H9 (cell line): Measurements from ENCODE around the gene PAIP2. TPM values are rescaled to one million over a fixed set of nuclear protein-coding genes. Genes with fewer than 3 reads are reported as not detected.

Experiments used
- DNase-seq: peaks from one replicate; pipeline ENCODE4 v3.0.0-alpha.2; 2017
- H2AFZ ChIP-seq: one replicate; pipeline ENCODE4 v1.6.1; 2013; ENCODE audit warnings: mild to moderate bottlenecking, low read length, control low read depth, moderate library complexity
- H2AK5ac ChIP-seq: 2 replicates; pipeline ENCODE4 v1.6.1; 2013; ENCODE audit warnings: low read length, control low read depth, mixed read lengths; ENCODE audit not compliant: insufficient read length
- H2BK120ac ChIP-seq: one replicate; pipeline ENCODE4 v1.6.1; 2013; ENCODE audit warnings: low read depth, mild to moderate bottlenecking, low read length, control low read depth, inconsistent platforms; ENCODE audit not compliant: poor library complexity, severe bottlenecking
- H2BK12ac ChIP-seq: 2 replicates; pipeline ENCODE4 v1.6.1; 2013; ENCODE audit warnings: low read length, control low read depth, mixed read lengths, low read depth; ENCODE audit not compliant: insufficient read length
- H2BK15ac ChIP-seq: 2 replicates; pipeline ENCODE4 v1.6.1; 2013; ENCODE audit warnings: low read depth, low read length, control low read depth
- H2BK20ac ChIP-seq: one replicate; pipeline ENCODE4 v1.6.1; 2013; ENCODE audit warnings: low read depth, mild to moderate bottlenecking, low read length, control low read depth, inconsistent platforms; ENCODE audit not compliant: poor library complexity, severe bottlenecking
- H2BK5ac ChIP-seq: 2 replicates; pipeline ENCODE4 v1.6.1; 2013; ENCODE audit warnings: low read length, control low read depth, mixed read lengths; ENCODE audit not compliant: insufficient read length
- H3K14ac ChIP-seq: 2 replicates; pipeline ENCODE4 v1.6.1; 2013; ENCODE audit warnings: low read length, control low read depth; ENCODE audit not compliant: insufficient read depth
- H3K18ac ChIP-seq: 2 replicates; pipeline ENCODE4 v1.6.1; 2013; ENCODE audit warnings: low read depth, mild to moderate bottlenecking, mixed read lengths, low read length, control low read depth; ENCODE audit not compliant: insufficient read length
- H3K23ac ChIP-seq: 2 replicates; pipeline ENCODE4 v1.6.1; 2013; ENCODE audit warnings: low read length, control low read depth, mixed read lengths, low read depth; ENCODE audit not compliant: insufficient read length
- H3K23me2 ChIP-seq: 2 replicates; pipeline ENCODE4 v1.6.1; 2013; ENCODE audit warnings: low read depth, mild to moderate bottlenecking, mixed read lengths, low read length, control low read depth; ENCODE audit not compliant: insufficient read length, poor library complexity, severe bottlenecking
- H3K27ac ChIP-seq: 2 replicates; pipeline ENCODE4 v1.5.1; 2013; ENCODE audit warnings: low read length, control low read depth, mixed read lengths, low read depth; ENCODE audit not compliant: insufficient read length
- H3K27me3 ChIP-seq: 2 replicates; pipeline ENCODE4 v1.6.1; 2013; ENCODE audit warnings: low read length, control low read depth, inconsistent platforms; ENCODE audit not compliant: insufficient read depth
- H3K4ac ChIP-seq: 2 replicates; pipeline ENCODE4 v1.6.1; 2013; ENCODE audit warnings: low read depth, mild to moderate bottlenecking, control low read depth, inconsistent platforms, low read length, moderate library complexity
- H3K4me1 ChIP-seq: 2 replicates; pipeline ENCODE4 v1.6.1; 2013; ENCODE audit warnings: low read length, control low read depth, inconsistent platforms; ENCODE audit not compliant: insufficient read depth
- H3K4me2 ChIP-seq: 2 replicates; pipeline ENCODE4 v1.6.1; 2013; ENCODE audit warnings: low read length, control low read depth, mixed read lengths; ENCODE audit not compliant: insufficient read length, insufficient read depth
- H3K56ac ChIP-seq: 2 replicates; pipeline ENCODE4 v1.6.1; 2013; ENCODE audit warnings: low read depth, mild to moderate bottlenecking, mixed read lengths, low read length, control low read depth; ENCODE audit not compliant: insufficient read length
- H3K79me1 ChIP-seq: 2 replicates; pipeline ENCODE4 v1.6.1; 2013; ENCODE audit warnings: low read depth, mild to moderate bottlenecking, moderate library complexity, low read length, control low read depth, inconsistent platforms; ENCODE audit not compliant: insufficient read depth, poor library complexity, severe bottlenecking
- H3K79me2 ChIP-seq: 2 replicates; pipeline ENCODE4 v1.6.1; 2013; ENCODE audit warnings: low read length, control low read depth, inconsistent platforms; ENCODE audit not compliant: insufficient read depth
- H3K9ac ChIP-seq: 2 replicates; pipeline ENCODE4 v1.6.1; 2013; ENCODE audit warnings: low read length, control low read depth, mixed read lengths; ENCODE audit not compliant: insufficient read length; ENCODE audit errors: extremely low read depth
- H3K9me3 ChIP-seq: one replicate; pipeline ENCODE4 v1.6.1; 2013; ENCODE audit warnings: low read depth, low read length, inconsistent platforms; ENCODE audit not compliant: control insufficient read depth
- H3T11ph ChIP-seq: one replicate; pipeline ENCODE4 v1.6.1; 2013; ENCODE audit warnings: mild to moderate bottlenecking, low read length, control low read depth, inconsistent platforms
- H4K20me1 ChIP-seq: one replicate; pipeline ENCODE4 v1.6.1; 2013; ENCODE audit not compliant: control insufficient read depth, insufficient read length, insufficient read depth
- H4K5ac ChIP-seq: 2 replicates; pipeline ENCODE4 v1.6.1; 2013; ENCODE audit warnings: low read depth, mild to moderate bottlenecking, mixed read lengths, low read length, control low read depth; ENCODE audit not compliant: insufficient read length
- H4K8ac ChIP-seq: replicated peaks from 2 replicates; pipeline ENCODE4 v1.6.1; 2013; ENCODE audit warnings: low read length, control low read depth, mixed read lengths, low read depth; ENCODE audit not compliant: insufficient read length
- H4K91ac ChIP-seq: 2 replicates; pipeline ENCODE4 v1.6.1; 2013; ENCODE audit warnings: low read depth, mild to moderate bottlenecking, moderate library complexity, mixed read lengths, low read length, control low read depth; ENCODE audit not compliant: insufficient read length
- H3K27ac Mint-ChIP-seq, 3 experiments: 2 replicates in 2 of 3; 3 replicates in 1 of 3; pipeline ENCODE4 v1.8.0; 2020 to 2021; ENCODE audit warnings: mixed read lengths in 3 of 3, mild to moderate bottlenecking in 1 of 3, moderate library complexity in 1 of 3
- H3K27me3 Mint-ChIP-seq: 2 replicates; pipeline ENCODE4 v1.8.0; 2021; ENCODE audit warnings: low read depth, mild to moderate bottlenecking, moderate library complexity, mixed read lengths
- H3K36me3 Mint-ChIP-seq, 3 experiments: 2 replicates in 2 of 3; 3 replicates in 1 of 3; pipeline ENCODE4 v1.8.0; 2020 to 2021; ENCODE audit warnings: low read depth in 3 of 3, mixed read lengths in 3 of 3; ENCODE audit not compliant: insufficient read depth in 1 of 3
- H3K4me1 Mint-ChIP-seq, 2 experiments: 2 replicates each; pipeline ENCODE4 v1.8.0; 2020; ENCODE audit warnings: mixed read lengths in 2 of 2
- H3K4me3 Mint-ChIP-seq, 2 experiments: 2 replicates in 1 of 2; 3 replicates in 1 of 2; pipeline ENCODE4 v1.8.0; 2020 to 2021; ENCODE audit warnings: mild to moderate bottlenecking in 2 of 2, mixed read lengths in 2 of 2, moderate library complexity in 1 of 2
- H3K9me3 Mint-ChIP-seq, 2 experiments: 2 replicates in 1 of 2; 3 replicates in 1 of 2; pipeline ENCODE4 v1.8.0; 2020; ENCODE audit warnings: mild to moderate bottlenecking in 2 of 2, mixed read lengths in 2 of 2, moderate library complexity in 1 of 2
- CTCF ChIP-seq: fragments of 200-600 bp; sonication (generic); conservative IDR thresholded peaks from 3 replicates; pipeline ENCODE4 v1.8.0; 2021; ENCODE audit warnings: antibody characterized with exemption, mild to moderate bottlenecking
- WGBS: extraction: QIAGEN DNeasy Blood & Tissue Kit; methylation state at CpG from one replicate; pipeline ENCODE4 v1.1.7; 2013; ENCODE audit warnings: missing lambda C conversion rate, low lambda C conversion rate, mixed read lengths; ENCODE audit not compliant: insufficient read length; ENCODE audit errors: extremely low coverage; 5-methylcytosine and 5-hydroxymethylcytosine counted together
- total RNA-seq: library from RNA; stranded (reverse); gene quantifications from 2 replicates; pipeline ENCODE4 v1.2.1, GENCODE V29; 2021

PAIP2 gene
- total RNA-seq, 1 experiment from 2014 or later, result 121 TPM

- Histone ChIP-seq H3T11ph (no peak overlapping the region), H3K4me1 (no peaks in the 10 kb centered on the region), H2BK20ac (no peak overlapping the region), H3K79me2 (no peaks in the 10 kb centered on the region), H3K14ac (no peak overlapping the region), H3K56ac (no peak overlapping the region), H4K5ac (no peak overlapping the region), H3K23ac (no peak overlapping the region), H3K18ac (no peak overlapping the region), H2BK15ac (no peak overlapping the region), H3K4me2 (no peak overlapping the region), H3K4ac (no peak overlapping the region), H4K91ac (no peak overlapping the region), H2BK120ac (no peak overlapping the region), H3K79me1 (no peaks in the 10 kb centered on the region), H3K9me3 (no peaks in the 10 kb centered on the region), H3K23me2 (no peaks in the 10 kb centered on the region), H2BK5ac (no peak overlapping the region), H2BK12ac (no peak overlapping the region), H2AFZ (no peak overlapping the region), H2AK5ac (no peak overlapping the region), H3K27ac (no peak overlapping the region), H4K20me1 (no peaks in the 10 kb centered on the region), H4K8ac (no peak overlapping the region), H3K9ac (no peak overlapping the region), H3K27me3 (no peaks in the 10 kb centered on the region)
- Mint-ChIP-seq H3K4me3 (no peak overlapping the region), H3K27me3 (no peaks in the 10 kb centered on the region), H3K4me1 (peaks cover 13 to 17% of the 10 kb centered on the region in 2 experiments; a peak in 3 of 4 replicates), H3K9me3 (no peaks in the 10 kb centered on the region), H3K27ac (no peak overlapping the region; a peak in 1 of 7 replicates), H3K36me3 (peaks cover 6 to 23% (median 8%) of the 10 kb centered on the region in 3 experiments; a peak in 6 of 7 replicates)
- DNase-seq, result no peak
- no CpG with 5 or more reads among the region's 7 CpGs for WGBS
- no peak for TF ChIP-seq CTCF
Observed at GRCh38 chr5:139376364-139376763, 34.7 kb downstream of the PAIP2 start.
